ENCODE results near the gene SEPSECS.
A peak's percentile ranks its signal among the peaks of the same experiment; 100 is the strongest.
"Not testable (repeated sequence)": the region's sequence is repeated elsewhere in the genome, so short reads cannot be mapped to it uniquely, and the experiment has no call there.

Gene SEPSECS

GRCh38 chr4:25089051-25089763 lies 71.0 kb downstream of the SEPSECS start:
- peak overlapping the region; percentile 97 for H3K4me2 ChIP-seq
- H3K9me3 ChIP-seq: peaks cover 19% of the 10 kb centered on the region
- H3K36me3 ChIP-seq: no peaks in the 10 kb centered on the region
- H3K27me3 ChIP-seq: peaks cover 19% of the 10 kb centered on the region
- H3K9ac ChIP-seq: no peak overlapping the region
- TF ChIP-seq Cebpa-rat (IDR thresholded peaks at IDR 0.05): no peak
- H3K27ac ChIP-seq: no peak overlapping the region
- no peaks in the 10 kb centered on the region for H4K20me1 ChIP-seq
- no peak overlapping the region for H3K4me3 ChIP-seq
- H3K4me1 ChIP-seq: peaks cover 37% of the 10 kb centered on the region

GRCh38 chr4:25088093-25088952 lies 71.9 kb downstream of the SEPSECS start:
- no peak for TF ChIP-seq Cebpa-rat (IDR thresholded peaks at IDR 0.05)
- H3K4me2 ChIP-seq: peak overlapping the region; percentile 97

GRCh38 chr4:25085671-25086070 lies 74.6 kb downstream of the SEPSECS start:
- H3K27ac ChIP-seq: no peak overlapping the region
- peaks cover 19% of the 10 kb centered on the region for H3K27me3 ChIP-seq
- no peak overlapping the region for H3K4me2 ChIP-seq
- TF ChIP-seq Cebpa-rat (IDR thresholded peaks at IDR 0.05): no peak
- no peaks in the 10 kb centered on the region for H3K36me3 ChIP-seq
- no peaks in the 10 kb centered on the region for H3K9me3 ChIP-seq
- H4K20me1 ChIP-seq: no peaks in the 10 kb centered on the region
- no peak overlapping the region for H3K9ac ChIP-seq
- H3K4me1 ChIP-seq: peaks cover 22% of the 10 kb centered on the region
- H3K4me3 ChIP-seq: no peak overlapping the region

More at GRCh38 chr4:25088093-25088952, 71.9 kb downstream of the SEPSECS start:
- Histone ChIP-seq H3K27me3 (peaks cover 19% of the 10 kb centered on the region), H3K4me3 (peak overlapping the region; percentile 62), H3K4me1 (peaks cover 37% of the 10 kb centered on the region), H3K9me3 (peaks cover 10% of the 10 kb centered on the region), H3K27ac (no peak overlapping the region), H3K9ac (peak overlapping the region; percentile 44; the same call in 1 of the 2 replicates), H4K20me1 (no peaks in the 10 kb centered on the region), H3K36me3 (no peaks in the 10 kb centered on the region)

GRCh38 chr4:25083441-25083840 lies 76.8 kb downstream of the SEPSECS start:
- not testable (repeated sequence) for H3K27me3 ChIP-seq, H3K9ac ChIP-seq, H3K9me3 ChIP-seq, H3K27ac ChIP-seq, H3K4me3 ChIP-seq, H4K20me1 ChIP-seq, H3K4me2 ChIP-seq, H3K36me3 ChIP-seq
- peaks cover 13% of the 10 kb centered on the region for H3K4me1 ChIP-seq

- Histone ChIP-seq H3K27ac (no peak overlapping the region), H3K4me2 (no peak overlapping the region), H3K9me3 (peaks cover 10% of the 10 kb centered on the region), H3K27me3 (no peaks in the 10 kb centered on the region), H3K4me1 (no peaks in the 10 kb centered on the region), H3K9ac (no peak overlapping the region), H3K36me3 (no peaks in the 10 kb centered on the region), H4K20me1 (no peaks in the 10 kb centered on the region), H3K4me3 (no peak overlapping the region)
- no peak for TF ChIP-seq Cebpa-rat (IDR thresholded peaks at IDR 0.05)
These were observed 78.3 kb downstream of the SEPSECS start for GRCh38 chr4:25081866-25082471.

- Histone ChIP-seq H3K27ac (no peak overlapping the region), H3K9ac (no peak overlapping the region)
- TF ChIP-seq Cebpa-rat (IDR thresholded peaks at IDR 0.05): no peak
These were observed 79.7 kb downstream of the SEPSECS start for GRCh38 chr4:25080571-25080970.

GRCh38 chr4:25078523-25078922 lies 81.7 kb downstream of the SEPSECS start:
- H3K9me3 ChIP-seq: peaks cover 14% of the 10 kb centered on the region
- H3K9ac ChIP-seq: no peak overlapping the region
- H3K36me3 ChIP-seq: no peaks in the 10 kb centered on the region
- no peaks in the 10 kb centered on the region for H4K20me1 ChIP-seq
- no peak overlapping the region for H3K27ac ChIP-seq
- H3K4me3 ChIP-seq: no peak overlapping the region
- H3K4me2 ChIP-seq: no peak overlapping the region
- no peak for TF ChIP-seq Cebpa-rat (IDR thresholded peaks at IDR 0.05)
- no peaks in the 10 kb centered on the region for H3K27me3 ChIP-seq
- H3K4me1 ChIP-seq: no peaks in the 10 kb centered on the region

More at GRCh38 chr4:25080571-25080970, 79.7 kb downstream of the SEPSECS start:
- Histone ChIP-seq H4K20me1 (no peaks in the 10 kb centered on the region), H3K36me3 (no peaks in the 10 kb centered on the region), H3K27me3 (no peaks in the 10 kb centered on the region), H3K4me2 (no peak overlapping the region), H3K4me1 (no peaks in the 10 kb centered on the region), H3K9me3 (peaks cover 10% of the 10 kb centered on the region), H3K4me3 (no peak overlapping the region)

GRCh38 chr4:25076625-25077398 lies 83.4 kb downstream of the SEPSECS start:
- H3K36me3 ChIP-seq: no peaks in the 10 kb centered on the region
- no peak for TF ChIP-seq Cebpa-rat (IDR thresholded peaks at IDR 0.05)
- no peak overlapping the region for H3K4me2 ChIP-seq

GRCh38 chr4:25075851-25076250 lies 84.4 kb downstream of the SEPSECS start:
- Histone ChIP-seq H3K4me2 (no peak overlapping the region), H3K9me3 (peaks cover 20% of the 10 kb centered on the region), H3K4me3 (no peak overlapping the region), H3K27ac (no peak overlapping the region), H3K4me1 (no peaks in the 10 kb centered on the region), H3K27me3 (no peaks in the 10 kb centered on the region), H3K9ac (no peak overlapping the region), H3K36me3 (no peaks in the 10 kb centered on the region), H4K20me1 (no peaks in the 10 kb centered on the region)
- no peak for TF ChIP-seq Cebpa-rat (IDR thresholded peaks at IDR 0.05)

More at GRCh38 chr4:25076625-25077398, 83.4 kb downstream of the SEPSECS start:
- Histone ChIP-seq H3K27me3 (no peaks in the 10 kb centered on the region), H3K27ac (no peak overlapping the region), H3K9ac (no peak overlapping the region), H3K9me3 (peaks cover 20% of the 10 kb centered on the region), H4K20me1 (no peaks in the 10 kb centered on the region), H3K4me1 (no peaks in the 10 kb centered on the region), H3K4me3 (no peak overlapping the region)
